SU-DHL-6 (cell line): ENCODE data around the gene UBAC2.
A peak's percentile ranks its signal among the peaks of the same experiment; 100 is the strongest.

Source experiments
- H2AFZ ChIP-seq: fragments of 200-600 bp; sonication (generic); 2 replicates; pipeline ENCODE4 v1.6.1; 2014; ENCODE audit warnings: low read depth, mild to moderate bottlenecking, moderate library complexity, mixed read lengths, antibody characterized with exemption, low read length; ENCODE audit not compliant: severe bottlenecking
- H3F3A ChIP-seq: fragments of 200-600 bp; shearing (Covaris generic); 2 replicates; pipeline ENCODE4 v1.6.0; 2016; ENCODE audit warnings: antibody characterized with exemption, mild to moderate bottlenecking; ENCODE audit not compliant: insufficient read depth
- H3K27ac ChIP-seq: fragments of 200-600 bp; sonication (generic); 2 replicates; pipeline ENCODE4 v1.5.1; 2016; ENCODE audit warnings: low read depth, mild to moderate bottlenecking, low read length, moderate library complexity, mixed read lengths
- H3K27me3 ChIP-seq: fragments of 200-600 bp; sonication (generic), shearing (Covaris generic); 2 replicates; pipeline ENCODE4 v1.6.0; 2014; ENCODE audit warnings: mild to moderate bottlenecking, low read length
- H3K36me3 ChIP-seq: fragments of 200-600 bp; sonication (generic); 2 replicates; pipeline ENCODE4 v1.6.1; 2014; ENCODE audit warnings: mild to moderate bottlenecking, low read length, mixed read lengths
- H3K4me2 ChIP-seq: fragments of 300-600, 200-600 bp; shearing (Covaris generic), sonication (generic); 2 replicates; pipeline ENCODE4 v1.6.0; 2014; ENCODE audit warnings: low read length, low read depth, mild to moderate bottlenecking; ENCODE audit not compliant: poor library complexity, severe bottlenecking
- H3K4me3 ChIP-seq: fragments of 200-600 bp; sonication (generic); 2 replicates; pipeline ENCODE4 v1.5.1; 2014; ENCODE audit warnings: antibody characterized with exemption, low read length, mild to moderate bottlenecking, mixed read lengths; ENCODE audit not compliant: insufficient read depth, poor library complexity, severe bottlenecking
- H3K79me2 ChIP-seq: fragments of 200-600 bp; sonication (generic); 2 replicates; pipeline ENCODE4 v1.6.1; 2014; ENCODE audit warnings: mild to moderate bottlenecking, low read length, moderate library complexity; ENCODE audit not compliant: insufficient read depth
- H3K9ac ChIP-seq: fragments of 200-600 bp; sonication (generic); 2 replicates; pipeline ENCODE4 v1.7.0; 2014; ENCODE audit warnings: mild to moderate bottlenecking, low read length
- H3K9me2 ChIP-seq: fragments of 200-600 bp; sonication (generic); replicated peaks from 2 replicates; pipeline ENCODE4 v1.6.1; 2014; ENCODE audit warnings: low read length; ENCODE audit not compliant: insufficient read depth
- H3K9me3 ChIP-seq: fragments of 200-600 bp; sonication (generic); 2 replicates; pipeline ENCODE4 v1.6.1; 2014; ENCODE audit warnings: low read length, mixed read lengths; ENCODE audit not compliant: insufficient read depth
- H4K20me1 ChIP-seq: fragments of 200-600 bp; sonication (generic); 2 replicates; pipeline ENCODE4 v1.6.1; 2014; ENCODE audit warnings: low read depth, mild to moderate bottlenecking, antibody characterized with exemption, low read length, moderate library complexity, mixed read lengths
- CTCF ChIP-seq: fragments of 200-600 bp; sonication (generic); IDR thresholded peaks from one replicate; pipeline ENCODE4 v1.5.1; 2017; ENCODE audit warnings: antibody characterized with exemption, mild to moderate bottlenecking, low read length, moderate library complexity; ENCODE audit not compliant: insufficient read depth, poor library complexity, severe bottlenecking
- EZH2phosphoT487 ChIP-seq: fragments of 200-600 bp; sonication (generic), shearing (Covaris generic); conservative IDR thresholded peaks from 2 replicates; pipeline ENCODE4 v1.6.1; 2018; ENCODE audit warnings: mild to moderate bottlenecking, antibody characterized with exemption, low read length, moderate library complexity, mixed read lengths

Gene UBAC2

GRCh38 chr13:99323488-99323887 lies 122.8 kb downstream of the UBAC2 start:
- Histone ChIP-seq H3K4me3 (no peak overlapping the region), H3K27me3 (no peaks in the 10 kb centered on the region), H3K9ac (no peak overlapping the region), H2AFZ (no peak overlapping the region), H3K4me2 (no peak overlapping the region), H4K20me1 (no peaks in the 10 kb centered on the region), H3K9me2 (no peaks in the 10 kb centered on the region), H3K9me3 (no peaks in the 10 kb centered on the region), H3F3A (no peaks in the 10 kb centered on the region), H3K36me3 (peaks cover 7% of the 10 kb centered on the region; the same call in 1 of the 2 replicates), H3K79me2 (no peaks in the 10 kb centered on the region), H3K27ac (no peak overlapping the region)
- no peak for TF ChIP-seq EZH2phosphoT487
- TF ChIP-seq CTCF: no peak

GRCh38 chr13:99326012-99326411 lies 125.4 kb downstream of the UBAC2 start:
- Histone ChIP-seq H3K36me3 (peaks cover 9% of the 10 kb centered on the region; the same call in 1 of the 2 replicates), H2AFZ (no peak overlapping the region), H3K79me2 (no peaks in the 10 kb centered on the region), H3K4me2 (peak overlapping the region; percentile 19), H3F3A (no peaks in the 10 kb centered on the region), H3K9ac (no peak overlapping the region), H3K9me2 (no peaks in the 10 kb centered on the region), H4K20me1 (no peaks in the 10 kb centered on the region), H3K4me3 (no peak overlapping the region), H3K27ac (no peak overlapping the region), H3K27me3 (no peaks in the 10 kb centered on the region), H3K9me3 (no peaks in the 10 kb centered on the region)
- no peak for TF ChIP-seq CTCF
- TF ChIP-seq EZH2phosphoT487: no peak

GRCh38 chr13:99327126-99327525 lies 126.5 kb downstream of the UBAC2 start:
- Histone ChIP-seq H3F3A (no peaks in the 10 kb centered on the region), H2AFZ (no peak overlapping the region), H3K9me2 (no peaks in the 10 kb centered on the region), H3K79me2 (no peaks in the 10 kb centered on the region), H3K4me2 (no peak overlapping the region), H3K27ac (no peak overlapping the region), H3K4me3 (no peak overlapping the region), H3K9ac (no peak overlapping the region), H3K36me3 (peaks cover 9% of the 10 kb centered on the region; the same call in 1 of the 2 replicates), H3K27me3 (no peaks in the 10 kb centered on the region), H4K20me1 (no peaks in the 10 kb centered on the region), H3K9me3 (no peaks in the 10 kb centered on the region)
- TF ChIP-seq CTCF (no peak), EZH2phosphoT487 (no peak)

- no peaks in the 10 kb centered on the region for H3K27me3 ChIP-seq
- H2AFZ ChIP-seq: no peak overlapping the region
- no peaks in the 10 kb centered on the region for H3K79me2 ChIP-seq
- no peaks in the 10 kb centered on the region for H3F3A ChIP-seq
- H3K9ac ChIP-seq: no peak overlapping the region
- H4K20me1 ChIP-seq: no peaks in the 10 kb centered on the region
- no peak overlapping the region for H3K27ac ChIP-seq
- no peak overlapping the region for H3K4me3 ChIP-seq
- H3K4me2 ChIP-seq: no peak overlapping the region
- peaks cover 9% of the 10 kb centered on the region; the same call in 1 of the 2 replicates for H3K36me3 ChIP-seq
- no peaks in the 10 kb centered on the region for H3K9me2 ChIP-seq
- TF ChIP-seq EZH2phosphoT487: no peak
- TF ChIP-seq CTCF: no peak
- H3K9me3 ChIP-seq: no peaks in the 10 kb centered on the region
Observed at GRCh38 chr13:99327761-99328160, 127.1 kb downstream of the UBAC2 start.
